ENCODE measurements around the gene NMD3. TPM values are rescaled to one million over a fixed set of nuclear protein-coding genes. Genes with fewer than 3 reads are reported as not detected.

NMD3 gene
- total RNA-seq, 1 experiment from 2014 or later = 90.7 TPM

GRCh38 chr3:161187046-161187445 lies 34.1 kb upstream of the NMD3 start:
- no peak for TF ChIP-seq CTCF (IDR thresholded peaks at IDR 0.05; ENCODE audit: unreplicated experiment)
- H3K9me3 Mint-ChIP-seq (ENCODE audit: low read depth, unreplicated experiment) = no peaks in the 10 kb centered on the region
- no TSS peak for BruUV-seq (replicated peaks)
- no peaks in the 10 kb centered on the region for H3K27me3 Mint-ChIP-seq (ENCODE audit: unreplicated experiment)
- intact Hi-C loops (cut with micrococcal nuclease; ENCODE audit: unreplicated experiment) = no loop called here
- H3K27ac Mint-ChIP-seq (ENCODE audit: unreplicated experiment) = no peak overlapping the region
- CTCF ChIA-PET = no interaction called here
- no peaks in the 10 kb centered on the region for H3K36me3 Mint-ChIP-seq (ENCODE audit: insufficient read depth, unreplicated experiment)
- H3K4me3 Mint-ChIP-seq (ENCODE audit: low read depth, unreplicated experiment) = no peak overlapping the region
- no peaks in the 10 kb centered on the region for H3K4me1 Mint-ChIP-seq (ENCODE audit: low read depth, unreplicated experiment)
- no peak for DNase-seq

- peaks cover 5% of the 10 kb centered on the region for H3K4me1 Mint-ChIP-seq (ENCODE audit: low read depth, unreplicated experiment)
- CTCF ChIA-PET = interaction anchor here (0.5 to 0.7 kb wide), 5 partner anchors 14 to 1201 kb away, joined by 4 to 7 read pairs (median 6); no protein-coding TSS in a partner anchor
- H3K27ac Mint-ChIP-seq (ENCODE audit: unreplicated experiment) = peak overlapping the region; percentile 48
- H3K36me3 Mint-ChIP-seq (ENCODE audit: insufficient read depth, unreplicated experiment) = no peaks in the 10 kb centered on the region
- no peak for TF ChIP-seq CTCF (IDR thresholded peaks at IDR 0.05; ENCODE audit: unreplicated experiment)
- H3K27me3 Mint-ChIP-seq (ENCODE audit: unreplicated experiment) = no peaks in the 10 kb centered on the region
- BruUV-seq (replicated peaks) = no TSS peak
- intact Hi-C loops (cut with micrococcal nuclease; ENCODE audit: unreplicated experiment) = no loop called here
- peaks cover 11% of the 10 kb centered on the region for H3K9me3 Mint-ChIP-seq (ENCODE audit: low read depth, unreplicated experiment)
- DNase-seq = no peak
- H3K4me3 Mint-ChIP-seq (ENCODE audit: low read depth, unreplicated experiment) = no peak overlapping the region
Observed at GRCh38 chr3:161197855-161198850, 23.0 kb upstream of the NMD3 start.

GRCh38 chr3:161199926-161200325 lies 21.2 kb upstream of the NMD3 start:
- no peak for TF ChIP-seq CTCF (IDR thresholded peaks at IDR 0.05; ENCODE audit: unreplicated experiment)
- H3K27me3 Mint-ChIP-seq (ENCODE audit: unreplicated experiment) = no peaks in the 10 kb centered on the region
- no peaks in the 10 kb centered on the region for H3K36me3 Mint-ChIP-seq (ENCODE audit: insufficient read depth, unreplicated experiment)
- no peak for DNase-seq
- H3K4me3 Mint-ChIP-seq (ENCODE audit: low read depth, unreplicated experiment) = no peak overlapping the region
- H3K9me3 Mint-ChIP-seq (ENCODE audit: low read depth, unreplicated experiment) = peaks cover 8% of the 10 kb centered on the region
- H3K4me1 Mint-ChIP-seq (ENCODE audit: low read depth, unreplicated experiment) = peaks cover 15% of the 10 kb centered on the region
- no TSS peak for BruUV-seq (replicated peaks)
- intact Hi-C loops (cut with micrococcal nuclease; ENCODE audit: unreplicated experiment) = loop anchor here (5.0 kb wide), 1 partner anchor 243 kb away; no protein-coding TSS in a partner anchor
- CTCF ChIA-PET = interaction anchor here (0.6 kb wide), 1 partner anchor 402 kb away, joined by 4 read pairs; no protein-coding TSS in a partner anchor
- H3K27ac Mint-ChIP-seq (ENCODE audit: unreplicated experiment) = no peak overlapping the region

DNA sequence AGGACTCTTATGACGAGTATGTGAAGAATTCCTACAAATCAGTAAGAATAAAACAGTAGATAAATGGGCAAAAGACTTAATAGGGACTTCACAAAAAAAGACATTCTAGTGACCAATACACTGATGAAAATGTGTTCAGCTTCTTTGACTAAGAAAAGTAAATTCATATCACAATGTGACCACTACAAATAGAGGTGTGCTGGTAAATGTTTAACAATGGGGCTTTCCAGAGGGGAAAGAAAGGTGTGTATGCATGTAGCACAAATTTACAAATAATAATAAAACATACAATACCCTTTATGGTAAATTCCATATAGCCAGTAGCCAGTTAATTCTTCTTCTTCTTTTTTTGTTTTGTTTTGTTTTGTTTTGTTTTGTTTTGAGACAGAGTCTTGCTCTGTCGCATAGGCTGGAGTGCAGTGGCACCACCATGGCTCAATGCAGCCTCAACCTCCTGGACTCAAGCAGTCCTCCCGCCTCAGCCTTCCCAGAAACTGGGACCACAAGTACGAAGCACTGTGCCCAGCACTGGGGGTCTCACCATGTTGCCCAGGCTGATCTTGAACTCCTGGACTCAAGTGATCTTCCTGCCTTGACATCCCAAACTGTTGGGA lies 17.5 kb upstream of the NMD3 start:
- CTCF ChIA-PET = interaction anchor here (1.0 kb wide), 1 partner anchor 107 kb away, joined by 3 read pairs; no protein-coding TSS in a partner anchor
- Mint-ChIP-seq H3K9me3 (ENCODE audit: low read depth, unreplicated experiment) (no peaks in the 10 kb centered on the region), H3K36me3 (ENCODE audit: insufficient read depth, unreplicated experiment) (no peaks in the 10 kb centered on the region), H3K27ac (ENCODE audit: unreplicated experiment) (peak overlapping the region; percentile 8), H3K4me1 (ENCODE audit: low read depth, unreplicated experiment) (peaks cover 15% of the 10 kb centered on the region), H3K27me3 (ENCODE audit: unreplicated experiment) (no peaks in the 10 kb centered on the region), H3K4me3 (ENCODE audit: low read depth, unreplicated experiment) (no peak overlapping the region)
- no peak for TF ChIP-seq CTCF (IDR thresholded peaks at IDR 0.05; ENCODE audit: unreplicated experiment)
- BruUV-seq (replicated peaks) = no TSS peak
- no peak for DNase-seq
- intact Hi-C loops (cut with micrococcal nuclease; ENCODE audit: unreplicated experiment) = loop anchor here (2.0 to 5.0 kb wide), 2 partner anchors 107 to 246 kb away; no protein-coding TSS in a partner anchor

Data from Calu3 (cell line).